Motor neuron (in vitro differentiated cells): ENCODE measurements around the gene LORICRIN. TPM values are rescaled to one million over a fixed set of nuclear protein-coding genes. Genes with fewer than 3 reads are reported as not detected.

Experiments
- ATAC-seq, 8 experiments: fragments of 200-7000 bp; cut with Tn5 transposase; replicated peaks in 6 of 8; 2 replicates each; pipeline ENCODE4 v1.8.0; 2021; ENCODE audit warnings: mild to moderate bottlenecking in 8 of 8, moderate library complexity in 8 of 8
- H3K27ac ChIP-seq, 2 donors: fragments of 250-450 bp; sonication (Bioruptor Pico); 2 replicates each; pipeline ENCODE4 v1.9.0; 2021; ENCODE audit warnings: antibody characterized with exemption in 2 of 2, mild to moderate bottlenecking in 2 of 2, moderate library complexity in 1 of 2
- H3K4me1 ChIP-seq, 2 donors: fragments of 250-450 bp; sonication (Bioruptor Pico); replicated peaks in 1 of 2; 2 replicates each; pipeline ENCODE4 v1.6.1; 2021; ENCODE audit warnings: antibody characterized with exemption in 2 of 2, mild to moderate bottlenecking in 2 of 2, moderate library complexity in 1 of 2
- H3K4me3 ChIP-seq, 5 donors: fragments of 250-450 bp; sonication (Bioruptor Pico); 2 replicates each; pipeline ENCODE4 v1.9.0; 2021; ENCODE audit warnings: antibody characterized with exemption in 5 of 5, mild to moderate bottlenecking in 5 of 5, moderate library complexity in 4 of 5
- WGBS, 10 experiments: fragments of 450-650 bp; shearing (Covaris generic); methylation state at CpG; one replicate each; pipeline ENCODE4 v1.0.0; 2022; 5-methylcytosine and 5-hydroxymethylcytosine counted together
- in situ Hi-C, 9 experiments: fragments of 400-800 bp; cut with MboI; loops; one replicate each; pipeline ENCODE4 v1.15.0; 2021; ENCODE audit warnings: low sequenced_read_pairs in 9 of 9, low pct_unique_long_range_greater_than_20kb in 2 of 9; ENCODE audit not compliant: unreplicated experiment in 9 of 9
- total RNA-seq, 8 experiments: library from RNA; unstranded; fragments of 300-600 nt; gene quantifications; 2 replicates each; pipeline versions ENCODE4 v1.2.3 to v1.2.4, GENCODE V29; 2022

LORICRIN gene
- total RNA-seq, 8 experiments from 2014 or later = 0.21 TPM; not detected in 7

DNA sequence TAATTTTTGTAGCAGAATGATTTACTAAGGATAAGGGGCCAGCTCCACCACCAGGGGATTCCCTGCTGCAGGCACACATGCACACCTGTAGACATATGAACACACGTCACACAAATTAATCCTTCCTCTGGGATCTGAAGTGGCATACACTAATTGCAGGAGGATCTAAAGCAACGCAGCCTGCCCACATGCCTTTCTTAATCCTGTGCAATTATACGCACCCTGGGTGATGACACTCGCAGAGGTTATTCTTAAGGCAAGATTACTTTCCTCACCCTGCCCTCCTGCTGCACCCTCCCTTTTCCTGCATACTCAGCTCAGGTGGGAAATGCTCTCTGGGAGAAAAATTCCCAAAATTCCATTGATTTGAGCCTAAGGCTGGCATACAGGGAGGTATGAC lies 7.5 kb upstream of the LORICRIN start:
- H3K27ac ChIP-seq = no peak overlapping the region
- WGBS, 10 experiments = 0 to 80% (median 63%) methylated on average over 1 to 4 of the region's 4 CpGs; no CpG with 5 or more reads in 2 of the 10 experiments
- in situ Hi-C loops = no loop called here
- no peak overlapping the region for H3K4me3 ChIP-seq
- no peaks in the 10 kb centered on the region for H3K4me1 ChIP-seq
- ATAC-seq = no peak

- WGBS, 10 experiments = 0 to 71% (median 14%) methylated on average over 1 to 2 of the region's 2 CpGs; no CpG with 5 or more reads in 3 of the 10 experiments
- in situ Hi-C loops = no loop called here
- Histone ChIP-seq H3K27ac (no peak overlapping the region), H3K4me1 (no peaks in the 10 kb centered on the region), H3K4me3 (no peak overlapping the region)
- ATAC-seq = no peak
Observed at GRCh38 chr1:153253076-153253475, 6.4 kb upstream of the LORICRIN start.

DNA sequence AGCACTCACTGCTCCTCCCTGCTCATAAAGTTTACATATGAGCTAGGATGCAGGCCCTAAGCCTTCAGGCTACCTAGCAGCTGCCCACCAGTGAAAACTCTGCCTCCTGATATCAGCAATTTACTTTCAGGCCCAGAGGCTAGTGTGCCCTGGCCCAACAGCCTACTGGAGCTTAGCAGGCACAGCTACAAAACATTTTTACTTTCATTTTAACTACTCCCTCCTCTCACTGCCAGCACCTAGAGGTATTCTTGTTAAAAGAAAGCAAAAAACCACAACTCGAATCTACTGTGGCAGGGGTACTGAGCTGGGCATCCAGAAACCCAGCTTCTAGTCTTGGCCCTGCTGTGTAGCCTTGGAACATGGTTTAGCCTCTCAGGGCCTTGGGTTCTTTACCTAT lies 5.8 kb upstream of the LORICRIN start:
- Histone ChIP-seq H3K4me1 (no peaks in the 10 kb centered on the region), H3K27ac (no peak overlapping the region), H3K4me3 (no peak overlapping the region)
- in situ Hi-C loops = no loop called here
- 10 to 33% (median 16%) methylated on average over 1 of the region's 1 CpG; no CpG with 5 or more reads in 6 of the 10 experiments for WGBS, 10 experiments
- ATAC-seq = no peak

- WGBS, 10 experiments = 7 to 80% (median 35%) methylated on average over 1 to 14 of the region's 45 CpGs; no CpG with 5 or more reads in 2 of the 10 experiments
- Histone ChIP-seq H3K4me3 (peak overlapping the region; percentile 34 to 71 (median 42)), H3K27ac (no peak overlapping the region), H3K4me1 (peaks cover 3 to 5% of the 10 kb centered on the region in 2 donors)
- in situ Hi-C loops = no loop called here
- peak in 6 of 8 experiments; percentile 37 to 77 (median 72) for ATAC-seq
Observed at GRCh38 chr1:153260585-153261280, 1.2 kb downstream of the LORICRIN start.

DNA sequence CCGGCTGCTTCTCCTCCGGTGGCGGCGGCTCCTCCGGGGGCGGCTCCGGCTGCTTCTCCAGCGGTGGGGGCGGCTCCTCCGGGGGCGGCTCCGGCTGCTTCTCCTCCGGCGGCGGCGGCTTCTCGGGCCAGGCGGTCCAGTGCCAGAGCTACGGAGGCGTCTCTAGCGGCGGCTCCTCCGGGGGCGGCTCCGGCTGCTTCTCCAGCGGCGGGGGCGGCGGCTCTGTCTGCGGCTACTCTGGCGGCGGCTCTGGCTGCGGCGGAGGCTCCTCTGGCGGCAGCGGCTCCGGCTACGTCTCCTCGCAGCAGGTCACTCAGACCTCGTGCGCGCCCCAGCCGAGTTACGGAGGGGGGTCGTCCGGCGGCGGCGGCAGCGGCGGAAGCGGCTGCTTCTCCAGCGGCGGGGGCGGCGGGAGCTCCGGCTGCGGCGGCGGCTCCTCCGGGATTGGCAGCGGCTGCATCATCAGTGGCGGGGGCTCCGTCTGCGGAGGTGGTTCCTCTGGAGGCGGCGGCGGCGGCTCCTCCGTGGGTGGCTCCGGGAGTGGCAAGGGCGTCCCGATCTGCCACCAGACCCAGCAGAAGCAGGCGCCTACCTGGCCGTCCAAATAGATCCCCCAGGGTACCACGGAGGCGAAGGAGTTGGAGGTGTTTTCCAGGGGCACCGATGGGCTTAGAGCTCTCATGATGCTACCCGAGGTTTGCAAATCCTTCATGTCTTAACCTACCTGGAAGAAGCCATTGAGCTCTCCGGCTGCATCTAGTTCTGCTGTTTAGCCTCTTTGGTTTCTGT lies 2.0 kb downstream of the LORICRIN start:
- H3K27ac ChIP-seq = no peak overlapping the region

GRCh38 chr1:153262070-153262366 lies 2.5 kb downstream of the LORICRIN start:
- ATAC-seq = no peak
- in situ Hi-C loops = no loop called here
- peak overlapping the region; percentile 34 to 71 (median 42) for H3K4me3 ChIP-seq
- H3K4me1 ChIP-seq = peaks cover 3 to 5% of the 10 kb centered on the region in 2 donors
- no peak overlapping the region for H3K27ac ChIP-seq
- 11 to 40% (median 26%) methylated on average over 3 to 6 of the region's 6 CpGs; no CpG with 5 or more reads in 2 of the 10 experiments for WGBS, 10 experiments

More for the DNA sequence above, 2.0 kb downstream of the LORICRIN start:
- peak; percentile 78 to 94 (median 82) for ATAC-seq
- Histone ChIP-seq H3K4me1 (peaks cover 3 to 5% of the 10 kb centered on the region in 2 donors), H3K4me3 (peak overlapping the region; percentile 34 to 71 (median 42))
- in situ Hi-C loops = no loop called here
- WGBS, 10 experiments = 0 to 50% (median 0%) methylated on average over 1 to 7 of the region's 80 CpGs; no CpG with 5 or more reads in 5 of the 10 experiments

DNA sequence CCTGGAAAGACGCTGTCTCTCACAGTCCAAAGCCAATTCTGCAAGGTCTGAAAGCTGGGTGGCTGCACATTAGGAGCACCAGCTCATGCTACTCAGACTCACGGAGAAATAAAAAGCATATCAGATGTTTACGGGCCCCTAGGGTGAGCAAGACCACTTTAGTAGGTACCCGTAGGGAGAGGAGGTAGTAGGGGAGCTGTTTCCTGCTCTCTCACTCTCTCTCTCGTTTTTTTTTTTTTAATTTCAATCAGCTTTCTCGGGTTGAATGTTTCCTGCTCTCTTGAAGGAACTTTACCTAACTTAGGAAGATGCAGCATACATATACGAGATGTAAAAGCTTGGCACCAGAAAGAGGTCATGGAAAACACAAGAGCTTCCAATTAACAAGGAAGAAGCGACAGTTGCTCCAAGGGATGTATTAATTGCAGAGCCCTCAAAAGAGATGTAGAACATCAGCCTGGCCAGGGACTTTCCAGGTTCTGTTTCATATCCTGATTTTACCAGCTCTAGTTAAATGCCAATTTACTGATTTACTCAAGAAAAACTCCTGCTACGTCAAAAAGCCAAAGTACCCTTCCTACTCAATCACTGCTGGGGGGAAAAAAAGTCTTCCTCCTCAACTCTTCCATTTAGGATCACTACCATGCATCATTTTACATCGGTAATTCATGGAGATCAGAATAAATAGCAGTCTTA lies 3.1 kb downstream of the LORICRIN start:
- no peak for ATAC-seq
- Histone ChIP-seq H3K4me1 (peaks cover 3 to 5% of the 10 kb centered on the region in 2 donors), H3K4me3 (peak overlapping the region in 2 of 5 donors; percentile 42 to 71), H3K27ac (no peak overlapping the region)
- 10 to 63% (median 43%) methylated on average over 4 to 10 of the region's 10 CpGs for WGBS, 10 experiments
- in situ Hi-C loops = no loop called here

GRCh38 chr1:153265457-153265856 lies 6.0 kb downstream of the LORICRIN start:
- Histone ChIP-seq H3K27ac (no peak overlapping the region), H3K4me3 (no peak overlapping the region), H3K4me1 (peaks cover 3 to 5% of the 10 kb centered on the region in 2 donors)
- 0 to 100% (median 88%) methylated on average over 1 of the region's 1 CpG for WGBS, 10 experiments
- in situ Hi-C loops = no loop called here
- no peak for ATAC-seq

- in situ Hi-C loops = no loop called here
- Histone ChIP-seq H3K27ac (no peak overlapping the region), H3K4me1 (no peaks in the 10 kb centered on the region), H3K4me3 (no peak overlapping the region)
- ATAC-seq = no peak
- WGBS, 10 experiments = 29 to 100% (median 60%) methylated on average over 1 of the region's 1 CpG; no CpG with 5 or more reads in 6 of the 10 experiments
Observed at GRCh38 chr1:153271711-153272110, 12.2 kb downstream of the LORICRIN start.

DNA sequence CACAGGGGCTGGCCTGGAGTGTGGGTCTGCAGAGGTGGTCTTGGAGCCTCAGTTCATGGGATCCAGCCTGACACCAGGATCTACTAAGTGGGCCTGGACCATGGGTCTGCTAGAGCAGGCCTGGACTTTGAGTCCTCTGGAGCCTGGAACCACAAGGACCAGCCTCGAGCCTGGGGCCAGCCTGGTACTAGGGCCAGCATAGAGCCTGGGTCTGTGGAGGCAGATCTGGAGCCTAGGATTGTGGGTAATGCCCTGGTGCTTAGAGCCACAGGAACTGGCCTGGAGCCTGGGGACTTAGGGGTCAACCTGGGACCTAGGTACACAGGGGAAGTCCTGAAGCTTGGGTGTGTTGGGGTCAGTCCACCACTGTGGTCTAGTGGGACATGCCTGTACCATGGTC lies 12.7 kb downstream of the LORICRIN start:
- no peak for ATAC-seq
- H3K4me1 ChIP-seq = no peaks in the 10 kb centered on the region
- WGBS, 10 experiments = 0 to 50% (median 0%) methylated on average over 1 of the region's 1 CpG; no CpG with 5 or more reads in 7 of the 10 experiments
- in situ Hi-C loops = no loop called here
- H3K4me3 ChIP-seq = no peak overlapping the region
- no peak overlapping the region for H3K27ac ChIP-seq

DNA sequence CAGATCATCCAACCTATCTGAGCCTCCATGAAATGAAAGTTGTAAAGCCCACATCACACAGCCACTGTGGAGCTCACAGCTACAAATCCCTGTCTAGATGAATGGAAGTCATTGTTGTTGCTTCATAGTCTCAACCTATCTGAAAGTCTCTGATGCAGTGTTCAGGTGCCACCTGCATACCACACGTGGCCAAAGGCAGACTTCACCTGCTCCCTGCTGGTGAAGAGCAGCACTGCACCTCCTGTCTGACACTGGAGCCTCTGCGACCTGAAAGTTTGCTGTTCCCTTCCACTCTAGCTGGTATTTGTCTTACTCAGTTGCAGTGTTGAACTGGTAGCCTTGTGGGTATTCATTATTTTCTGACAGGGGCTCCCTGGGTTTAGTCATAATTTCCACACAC lies 18.4 kb downstream of the LORICRIN start:
- Histone ChIP-seq H3K4me1 (no peaks in the 10 kb centered on the region), H3K27ac (no peak overlapping the region), H3K4me3 (no peak overlapping the region)
- WGBS, 10 experiments = 0 to 100% (median 17%) methylated on average over 1 to 2 of the region's 2 CpGs; no CpG with 5 or more reads in 3 of the 10 experiments
- peak in 2 of 8 experiments; percentile 31 to 66 for ATAC-seq
- in situ Hi-C loops = no loop called here

DNA sequence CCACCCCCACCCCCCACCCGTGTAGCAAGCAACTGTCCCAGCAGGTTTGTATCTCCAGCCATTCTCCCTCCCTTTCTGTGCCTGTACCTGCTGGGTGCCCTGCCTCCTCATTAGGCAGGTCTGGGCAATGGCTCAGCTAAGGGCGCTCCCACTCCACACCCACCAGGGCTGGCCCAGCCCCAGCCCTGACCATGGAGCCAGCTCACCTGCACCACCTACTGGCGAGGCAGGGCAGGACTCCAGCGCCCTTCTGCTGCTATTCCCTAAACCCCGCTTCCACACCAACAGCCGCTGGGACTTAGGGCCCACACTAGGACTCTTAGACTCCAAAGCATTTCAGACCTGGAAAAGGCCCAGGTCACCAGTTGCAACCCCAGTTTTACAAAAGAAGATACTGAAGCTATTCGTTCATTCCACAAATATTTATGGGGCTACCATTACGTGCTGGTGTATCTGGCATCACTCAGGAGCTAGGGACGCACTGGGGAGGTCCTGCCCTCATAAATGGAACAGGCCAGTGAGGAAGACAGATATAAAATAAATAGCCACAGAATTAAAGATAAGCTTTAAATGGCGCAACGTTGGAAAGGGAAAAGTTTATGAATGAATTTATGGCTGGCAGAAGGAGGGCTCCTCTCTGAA lies 29.3 kb downstream of the LORICRIN start:
- peak in 3 of 8 experiments; percentile 17 to 68 (median 59) for ATAC-seq
- in situ Hi-C loops = no loop called here

More for the DNA sequence above, 29.3 kb downstream of the LORICRIN start:
- Histone ChIP-seq H3K4me1 (no peaks in the 10 kb centered on the region), H3K27ac (no peak overlapping the region), H3K4me3 (no peak overlapping the region)
- 24 to 90% (median 76%) methylated on average over 1 to 10 of the region's 11 CpGs for WGBS, 10 experiments
